Omental fat pad (tissue), 4 donors: Measurements from ENCODE around the gene TCF19. TPM values are rescaled to one million over a fixed set of nuclear protein-coding genes. Genes with fewer than 3 reads are reported as not detected.
A peak's percentile ranks its signal among the peaks of the same experiment; 100 is the strongest.
"Not testable (repeated sequence)": the region's sequence is repeated elsewhere in the genome, so short reads cannot be mapped to it uniquely, and the experiment has no call there.

Experiments
- ATAC-seq: fragments of 150-250 bp; one replicate; pipeline ENCODE4 v1.9.1; 2016; ENCODE audit warnings: mild to moderate bottlenecking, moderate library complexity; ENCODE audit not compliant: low FRiP score
- DNase-seq: peaks from one replicate; pipeline ENCODE4 v3.0.0-alpha.2; 2019; ENCODE audit warnings: low spot score
- CTCF ChIP-seq, 3 donors: fragments of 450-650 bp; IDR thresholded peaks; one replicate each; pipeline ENCODE4 v1.5.1; 2016 to 2017; ENCODE audit warnings: antibody characterized with exemption in 3 of 3, mild to moderate bottlenecking in 3 of 3, moderate library complexity in 2 of 3
- total RNA-seq, 4 donors: library from RNA; depleted of rRNA; stranded (reverse); fragments of >200 nt; gene quantifications; one replicate each; pipeline ENCODE4 v1.1.0, GENCODE V29; 2016

TCF19 gene
- total RNA-seq, 4 donors from 2014 or later = 1.9 to 19.5 (median 2.7) TPM

GRCh38 chr6:31197559-31198305 is 39.3 kb downstream of the TCF19 start:
- TF ChIP-seq CTCF (IDR thresholded peaks at IDR 0.05) = no peak
- ATAC-seq (peak; percentile 93), DNase-seq (peak; percentile 79)

GRCh38 chr6:31199105-31199452 is 40.7 kb downstream of the TCF19 start:
- DNase-seq, ATAC-seq: not testable (repeated sequence)

- ATAC-seq (no peak), DNase-seq (no peak)
- TF ChIP-seq CTCF (IDR thresholded peaks at IDR 0.05) = no peak
These were observed 44.1 kb downstream of the TCF19 start for GRCh38 chr6:31202259-31203166.

- ATAC-seq (peak; percentile 84), DNase-seq (no peak)
- no peak for TF ChIP-seq CTCF (IDR thresholded peaks at IDR 0.05)
These were observed 45.1 kb downstream of the TCF19 start for GRCh38 chr6:31203345-31203979.

- TF ChIP-seq CTCF (IDR thresholded peaks at IDR 0.05) = no peak
- no peak for DNase-seq
- no peak for ATAC-seq
These were observed 46.4 kb downstream of the TCF19 start for GRCh38 chr6:31204751-31205145.

GRCh38 chr6:31205638-31206037 is 47.2 kb downstream of the TCF19 start:
- no peak for ATAC-seq
- no peak for DNase-seq

More at GRCh38 chr6:31205638-31206037, 47.2 kb downstream of the TCF19 start:
- TF ChIP-seq CTCF (IDR thresholded peaks at IDR 0.05) = no peak
